ENCODE data around the gene PARM1. TPM values are rescaled to one million over a fixed set of nuclear protein-coding genes. Genes with fewer than 3 reads are reported as not detected.

PARM1 gene
- total RNA-seq, 1 donor from 2014 or later, result 116 TPM

Other genes starting within 250 kb of the PARM1 start
- 6.9 TPM for gene BTC, start 138.6 kb upstream of the PARM1 start, total RNA-seq